GM19438 (cell line): Measurements from ENCODE around the gene GPSM1.

Experiments used
- ATAC-seq: cut with Tn5 transposase; IDR thresholded peaks from one replicate; pipeline ENCODE4 v1.9.1; 2021; ENCODE audit warnings: low read depth; ENCODE audit not compliant: unreplicated experiment

Gene GPSM1, protein sequence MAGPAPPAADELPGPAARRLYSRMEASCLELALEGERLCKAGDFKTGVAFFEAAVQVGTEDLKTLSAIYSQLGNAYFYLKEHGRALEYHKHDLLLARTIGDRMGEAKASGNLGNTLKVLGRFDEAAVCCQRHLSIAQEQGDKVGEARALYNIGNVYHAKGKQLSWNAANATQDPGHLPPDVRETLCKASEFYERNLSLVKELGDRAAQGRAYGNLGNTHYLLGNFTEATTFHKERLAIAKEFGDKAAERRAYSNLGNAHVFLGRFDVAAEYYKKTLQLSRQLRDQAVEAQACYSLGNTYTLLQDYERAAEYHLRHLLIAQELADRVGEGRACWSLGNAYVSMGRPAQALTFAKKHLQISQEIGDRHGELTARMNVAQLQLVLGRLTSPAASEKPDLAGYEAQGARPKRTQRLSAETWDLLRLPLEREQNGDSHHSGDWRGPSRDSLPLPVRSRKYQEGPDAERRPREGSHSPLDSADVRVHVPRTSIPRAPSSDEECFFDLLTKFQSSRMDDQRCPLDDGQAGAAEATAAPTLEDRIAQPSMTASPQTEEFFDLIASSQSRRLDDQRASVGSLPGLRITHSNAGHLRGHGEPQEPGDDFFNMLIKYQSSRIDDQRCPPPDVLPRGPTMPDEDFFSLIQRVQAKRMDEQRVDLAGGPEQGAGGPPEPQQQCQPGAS

DNA sequence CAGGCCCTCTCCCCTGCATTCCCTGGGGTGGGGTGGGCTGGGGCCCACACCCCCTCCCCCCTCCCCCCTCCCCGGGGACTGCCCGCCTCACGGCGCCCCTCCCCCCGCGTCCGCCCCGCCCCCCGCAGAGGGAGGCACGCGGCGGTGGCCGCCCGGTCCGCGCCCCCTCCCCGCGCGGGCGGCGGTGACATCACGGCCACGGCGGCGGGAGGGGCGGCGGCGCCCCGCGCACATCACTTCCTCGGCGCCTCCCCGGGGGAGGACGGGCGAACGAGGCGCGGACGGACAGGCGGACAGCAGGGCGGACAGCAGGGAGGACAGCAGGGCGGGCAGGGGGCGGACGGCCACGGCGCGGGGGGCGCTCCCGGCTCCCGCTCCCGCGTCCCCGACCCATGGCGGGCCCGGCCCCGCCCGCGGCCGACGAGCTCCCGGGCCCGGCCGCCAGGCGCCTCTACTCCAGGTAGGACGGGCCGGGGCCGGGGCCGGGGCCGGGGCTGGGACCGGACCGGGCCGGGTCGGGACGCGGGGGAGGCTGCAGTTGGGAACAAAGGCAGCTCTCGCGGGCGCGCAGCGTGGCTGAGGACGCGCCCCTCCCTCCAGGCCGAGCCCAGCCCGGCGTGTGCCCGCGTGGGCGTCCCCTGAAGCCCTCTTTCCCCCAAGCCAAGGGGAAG, at the start of gene GPSM1:
GPSM1 (plus strand) TSS at position 236 of the 671 bp plus-strand sequence; CDS start at position 393, 157 bp downstream.
- no peak for ATAC-seq

DNA sequence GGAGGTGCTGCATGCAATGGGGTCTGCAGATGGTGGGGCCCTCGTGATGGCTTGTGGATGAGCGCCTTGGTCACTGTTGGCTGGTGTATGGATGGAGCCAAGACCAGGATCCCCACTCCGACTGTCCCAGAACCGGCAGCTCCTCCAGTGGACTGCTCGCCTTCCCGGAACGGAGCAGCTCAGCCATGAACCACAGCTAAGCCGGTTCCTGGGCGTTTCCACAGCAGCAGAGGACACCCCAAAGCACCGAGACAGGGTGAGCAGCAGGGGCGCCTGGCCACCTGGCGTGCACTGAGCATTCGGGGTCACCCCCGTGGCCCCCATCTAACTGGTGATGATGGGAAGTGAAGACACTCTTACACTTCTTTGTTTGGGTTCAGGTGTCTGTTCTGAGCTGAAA, 49.6 kb upstream of the GPSM1 start:
- ATAC-seq, result no peak

- no peak for ATAC-seq
Observed at GRCh38 chr9:136278221-136278620, 49.1 kb upstream of the GPSM1 start.

- no peak for ATAC-seq
Observed at GRCh38 chr9:136278894-136279293, 48.4 kb upstream of the GPSM1 start.

DNA sequence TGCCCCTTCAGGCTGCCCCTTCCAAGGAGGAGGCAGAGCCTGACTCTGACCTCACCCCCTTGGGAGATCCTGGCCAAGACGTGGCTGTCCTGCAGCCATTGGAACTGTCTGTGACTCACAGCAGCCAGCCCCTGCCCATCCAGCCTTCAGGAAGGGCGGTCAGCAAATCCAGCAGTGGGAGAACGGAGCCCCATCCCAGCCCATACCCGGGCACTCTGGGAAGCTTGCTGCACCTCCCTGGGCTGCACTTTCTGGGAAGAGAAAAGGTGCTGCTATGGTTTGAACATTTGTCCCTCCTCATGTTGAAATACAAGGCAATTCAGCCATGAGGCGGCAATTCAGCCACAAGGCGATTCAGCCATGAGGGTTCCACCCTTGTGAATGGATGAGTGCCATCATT, 47.9 kb upstream of the GPSM1 start:
- no peak for ATAC-seq

- no peak for ATAC-seq
Observed at GRCh38 chr9:136280535-136281315, 46.6 kb upstream of the GPSM1 start.

- ATAC-seq, result no peak
Observed at GRCh38 chr9:136281421-136282271, 45.7 kb upstream of the GPSM1 start.

DNA sequence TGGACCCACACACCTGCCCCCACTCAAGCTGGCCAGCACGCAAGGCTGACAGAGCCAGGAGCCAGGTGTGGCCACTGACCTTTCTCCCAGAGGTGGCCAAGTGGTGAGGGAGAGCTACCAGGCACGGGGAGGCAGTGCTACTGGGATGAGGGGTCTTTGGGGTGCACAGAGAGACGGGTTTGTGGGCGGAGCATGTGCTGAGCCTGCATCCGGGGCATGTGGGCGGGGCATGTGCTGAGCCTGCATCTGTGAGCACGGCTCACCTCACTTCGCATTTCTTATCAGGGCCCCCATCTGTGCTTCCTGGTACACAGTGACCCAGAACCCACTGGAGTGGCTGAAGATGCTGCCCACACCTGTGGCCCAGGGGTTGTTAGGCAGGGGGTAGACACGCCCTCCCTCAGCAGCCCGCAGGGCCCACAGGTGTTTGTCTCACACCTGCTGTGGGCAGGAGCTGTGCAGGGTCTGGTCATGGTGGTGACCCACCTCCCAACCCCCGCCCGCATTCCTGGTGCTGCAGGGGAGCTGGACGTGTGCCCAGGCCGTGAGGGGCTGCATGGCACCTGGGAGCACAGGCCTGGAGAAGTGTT, 45.0 kb upstream of the GPSM1 start:
- ATAC-seq, result no peak

GRCh38 chr9:136283291-136284235, 43.8 kb upstream of the GPSM1 start:
- ATAC-seq, result peak; percentile 61

DNA sequence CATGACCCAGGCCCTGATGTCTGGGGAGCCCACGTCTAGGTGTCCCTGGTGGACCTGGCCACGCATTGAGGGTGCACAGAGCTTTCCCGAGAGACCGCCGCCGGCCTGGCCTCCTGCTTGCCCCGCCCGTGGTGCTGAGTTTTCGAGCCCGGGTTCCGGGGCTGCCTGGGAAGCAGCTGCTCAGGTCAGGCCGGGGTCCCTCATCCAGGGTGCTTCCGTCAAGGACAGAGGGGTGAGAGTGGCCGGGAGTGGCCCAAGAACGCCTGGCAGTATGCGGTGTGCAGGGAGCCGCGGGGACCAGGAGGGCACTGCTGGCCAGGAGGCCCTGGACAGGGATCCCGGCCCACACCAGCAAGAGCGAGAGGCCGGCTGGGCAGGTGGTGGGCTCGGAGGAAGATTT, 43.0 kb upstream of the GPSM1 start:
- no peak for ATAC-seq

DNA sequence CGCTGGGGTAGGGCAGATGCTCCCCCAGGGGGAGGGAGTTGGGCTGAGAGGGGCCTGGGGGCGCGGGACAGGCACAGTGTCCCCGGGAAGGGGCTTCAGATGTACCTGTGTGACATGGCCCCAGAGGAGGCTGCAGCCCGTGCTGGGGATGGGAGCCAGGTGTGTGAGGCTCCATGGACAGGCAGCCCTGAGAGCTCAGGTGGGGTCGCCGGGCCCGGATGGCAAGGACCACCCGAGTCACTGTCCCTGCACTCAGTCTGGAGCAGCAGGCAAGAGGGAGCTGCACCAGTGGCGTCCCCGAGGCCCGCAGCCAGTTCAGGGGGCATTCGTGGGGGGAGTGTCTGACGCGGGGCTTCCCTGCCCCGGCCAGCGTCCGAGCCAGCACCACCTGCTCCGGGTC, 42.4 kb upstream of the GPSM1 start:
- no peak for ATAC-seq

DNA sequence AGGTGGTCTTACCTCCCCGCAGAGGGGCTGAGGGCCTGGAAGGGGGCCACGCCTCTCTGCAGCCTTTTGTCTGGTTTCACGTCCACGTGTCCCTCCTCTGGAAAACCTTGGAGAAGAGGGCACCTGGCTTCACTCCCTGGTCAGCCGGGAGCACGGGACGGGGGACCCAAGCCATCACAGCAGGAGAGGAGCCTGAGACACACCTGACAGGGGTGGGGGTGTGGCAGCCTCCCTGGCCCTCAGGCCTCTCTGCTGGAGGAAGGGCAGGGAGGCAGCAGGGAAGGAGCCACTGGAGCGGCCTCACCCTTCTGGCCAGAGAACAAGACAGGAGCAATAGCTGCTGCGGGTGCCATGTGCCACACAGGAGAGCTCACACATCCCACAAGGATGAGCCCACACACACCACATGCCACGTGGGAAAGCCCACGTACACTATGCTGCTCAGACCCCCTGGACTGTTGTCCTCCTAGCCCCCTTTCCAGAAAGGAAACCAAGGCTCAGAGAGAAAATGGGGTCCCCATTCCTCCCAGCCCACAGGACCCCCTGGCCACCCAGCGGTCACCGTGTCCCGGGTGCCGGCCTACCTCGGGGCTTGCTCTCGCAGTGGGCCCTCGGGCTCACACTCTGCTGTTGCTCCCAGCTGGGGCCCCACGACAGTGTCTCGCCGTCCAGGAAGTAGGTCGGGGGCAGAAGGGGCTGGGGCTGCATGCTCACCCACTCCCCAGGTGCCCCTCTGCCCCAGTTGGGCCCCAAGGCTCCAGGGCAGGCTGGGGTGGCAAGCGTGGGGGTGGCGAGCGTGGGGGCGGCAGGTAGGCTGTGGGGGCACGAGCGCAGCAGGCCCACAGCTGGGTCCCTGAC, 41.6 kb upstream of the GPSM1 start:
- ATAC-seq, result no peak

DNA sequence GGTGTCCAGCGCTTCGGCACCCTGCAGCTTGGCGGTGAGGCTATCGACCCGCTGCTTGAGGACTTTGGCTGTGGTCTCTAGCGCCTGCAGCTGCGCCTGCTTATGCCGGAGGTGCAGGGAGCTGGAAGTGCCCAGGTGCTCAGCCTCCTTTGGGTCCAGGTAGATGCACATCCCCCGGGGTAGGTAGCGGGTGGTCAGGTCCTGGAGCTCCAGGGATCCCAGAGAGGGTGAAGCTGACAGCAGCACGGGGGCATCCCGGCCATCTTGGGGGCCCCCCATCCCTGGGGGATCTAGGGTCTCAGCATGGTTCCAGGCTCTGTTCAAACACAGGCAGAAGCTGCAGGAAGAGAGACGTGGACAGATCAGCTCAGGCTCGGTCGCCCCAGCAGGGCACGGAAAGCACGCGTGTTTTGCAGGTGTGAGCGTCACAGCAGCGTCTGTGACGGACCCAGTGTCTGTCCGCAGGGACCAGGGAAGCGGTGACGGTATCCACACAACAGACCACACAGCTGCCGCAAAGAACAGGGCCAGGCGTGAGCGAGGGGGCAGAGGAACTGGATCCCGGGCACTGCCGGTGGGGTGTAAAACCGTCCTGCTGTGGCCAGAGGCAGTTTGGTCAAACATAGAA, 40.9 kb upstream of the GPSM1 start:
- ATAC-seq, result no peak

- ATAC-seq, result no peak
Observed at GRCh38 chr9:136286987-136287379, 40.4 kb upstream of the GPSM1 start.

- no peak for ATAC-seq
Observed at GRCh38 chr9:136287960-136288753, 39.2 kb upstream of the GPSM1 start.
